ENCODE measurements around the gene RERE.
"Not testable (repeated sequence)": the region's sequence is repeated elsewhere in the genome, so short reads cannot be mapped to it uniquely, and the experiment has no call there.

Gene RERE

GRCh38 chr1:8807004-8807403, 10.4 kb downstream of the RERE start:
- no peak for DNase-seq (ENCODE audit: low spot score in 2 of 2)
- H3K4me1 ChIP-seq, result peaks cover 7% of the 10 kb centered on the region; the same call in 1 of the 2 replicates
- in situ Hi-C loops (cut with MboI; ENCODE audit: low sequenced_read_pairs), result no loop called here
- no peak overlapping the region for H3K4me3 ChIP-seq
- no peaks in the 10 kb centered on the region for H3K36me3 ChIP-seq (replicated peaks)
- no peaks in the 10 kb centered on the region for H3K27me3 ChIP-seq (ENCODE audit: low read depth)
- H3K9me3 ChIP-seq, result no peaks in the 10 kb centered on the region

- DNase-seq (ENCODE audit: low spot score in 2 of 2), result no peak
- in situ Hi-C loops (cut with MboI; ENCODE audit: low sequenced_read_pairs), result no loop called here
- H3K9me3 ChIP-seq, result no peaks in the 10 kb centered on the region
- H3K27me3 ChIP-seq (ENCODE audit: low read depth), result no peaks in the 10 kb centered on the region
- H3K4me3 ChIP-seq, result no peak overlapping the region
- no peaks in the 10 kb centered on the region for H3K36me3 ChIP-seq (replicated peaks)
- peaks cover 4% of the 10 kb centered on the region for H3K4me1 ChIP-seq
These were observed 17.0 kb downstream of the RERE start for GRCh38 chr1:8800416-8800815.

GRCh38 chr1:8797216-8797615, 20.2 kb downstream of the RERE start:
- Histone ChIP-seq H3K27me3 (ENCODE audit: low read depth) (no peaks in the 10 kb centered on the region), H3K9me3 (no peaks in the 10 kb centered on the region), H3K4me3 (no peak overlapping the region), H3K4me1 (peaks cover 4% of the 10 kb centered on the region), H3K36me3 (replicated peaks) (no peaks in the 10 kb centered on the region)
- DNase-seq (ENCODE audit: low spot score in 2 of 2), result no peak
- in situ Hi-C loops (cut with MboI; ENCODE audit: low sequenced_read_pairs), result no loop called here

GRCh38 chr1:8796812-8797211, 20.6 kb downstream of the RERE start:
- DNase-seq (ENCODE audit: low spot score in 2 of 2), result no peak
- in situ Hi-C loops (cut with MboI; ENCODE audit: low sequenced_read_pairs), result no loop called here
- Histone ChIP-seq H3K27me3 (ENCODE audit: low read depth) (no peaks in the 10 kb centered on the region), H3K36me3 (replicated peaks) (no peaks in the 10 kb centered on the region), H3K9me3 (no peaks in the 10 kb centered on the region), H3K4me3 (no peak overlapping the region), H3K4me1 (peaks cover 4% of the 10 kb centered on the region)

- Histone ChIP-seq H3K36me3 (replicated peaks) (no peaks in the 10 kb centered on the region), H3K4me3 (no peak overlapping the region), H3K9me3 (no peaks in the 10 kb centered on the region), H3K4me1 (peaks cover 11% of the 10 kb centered on the region), H3K27me3 (ENCODE audit: low read depth) (no peaks in the 10 kb centered on the region)
- in situ Hi-C loops (cut with MboI; ENCODE audit: low sequenced_read_pairs), result no loop called here
- DNase-seq (ENCODE audit: low spot score in 2 of 2), result no peak
These were observed 22.8 kb downstream of the RERE start for GRCh38 chr1:8794605-8795004.

GRCh38 chr1:8791819-8792218, 25.6 kb downstream of the RERE start:
- in situ Hi-C loops (cut with MboI; ENCODE audit: low sequenced_read_pairs), result no loop called here
- Histone ChIP-seq H3K4me1 (peaks cover 9% of the 10 kb centered on the region; the same call in 1 of the 2 replicates), H3K9me3 (no peaks in the 10 kb centered on the region), H3K36me3 (replicated peaks) (no peaks in the 10 kb centered on the region), H3K27me3 (ENCODE audit: low read depth) (no peaks in the 10 kb centered on the region), H3K4me3 (no peak overlapping the region)
- no peak for DNase-seq (ENCODE audit: low spot score in 2 of 2)

- no peaks in the 10 kb centered on the region for H3K9me3 ChIP-seq
- no peak for DNase-seq (ENCODE audit: low spot score in 2 of 2)
- in situ Hi-C loops (cut with MboI; ENCODE audit: low sequenced_read_pairs), result no loop called here
- H3K27me3 ChIP-seq (ENCODE audit: low read depth), result no peaks in the 10 kb centered on the region
- no peaks in the 10 kb centered on the region for H3K36me3 ChIP-seq (replicated peaks)
- H3K4me3 ChIP-seq, result no peak overlapping the region
- peaks cover 9% of the 10 kb centered on the region; the same call in 1 of the 2 replicates for H3K4me1 ChIP-seq
These were observed 26.5 kb downstream of the RERE start for GRCh38 chr1:8790987-8791386.

- Histone ChIP-seq H3K36me3 (replicated peaks) (no peaks in the 10 kb centered on the region), H3K27me3 (ENCODE audit: low read depth) (no peaks in the 10 kb centered on the region), H3K9me3 (no peaks in the 10 kb centered on the region), H3K4me1 (peaks cover 9% of the 10 kb centered on the region; the same call in 1 of the 2 replicates), H3K4me3 (no peak overlapping the region)
- no peak for DNase-seq (ENCODE audit: low spot score in 2 of 2)
- in situ Hi-C loops (cut with MboI; ENCODE audit: low sequenced_read_pairs), result no loop called here
These were observed 27.0 kb downstream of the RERE start for GRCh38 chr1:8790478-8790877.

- Histone ChIP-seq H3K36me3 (replicated peaks) (no peaks in the 10 kb centered on the region), H3K27me3 (ENCODE audit: low read depth) (no peaks in the 10 kb centered on the region), H3K4me3 (no peak overlapping the region), H3K4me1 (peaks cover 9% of the 10 kb centered on the region; the same call in 1 of the 2 replicates), H3K9me3 (no peaks in the 10 kb centered on the region)
- peak in 1 of 2 experiments; percentile 21 for DNase-seq (ENCODE audit: low spot score in 2 of 2)
- in situ Hi-C loops (cut with MboI; ENCODE audit: low sequenced_read_pairs), result no loop called here
These were observed 27.9 kb downstream of the RERE start for GRCh38 chr1:8789314-8790214.

- in situ Hi-C loops (cut with MboI; ENCODE audit: low sequenced_read_pairs), result no loop called here
- Histone ChIP-seq H3K9me3 (no peaks in the 10 kb centered on the region), H3K4me1 (peaks cover 9% of the 10 kb centered on the region; the same call in 1 of the 2 replicates), H3K27me3 (ENCODE audit: low read depth) (no peaks in the 10 kb centered on the region), H3K36me3 (replicated peaks) (no peaks in the 10 kb centered on the region), H3K4me3 (no peak overlapping the region)
- no peak for DNase-seq (ENCODE audit: low spot score in 2 of 2)
These were observed 30.2 kb downstream of the RERE start for GRCh38 chr1:8787218-8787617.

- H3K36me3 ChIP-seq (replicated peaks); DNase-seq (ENCODE audit: low spot score in 2 of 2); H3K9me3 ChIP-seq; H3K4me3 ChIP-seq; H3K4me1 ChIP-seq; in situ Hi-C loops (cut with MboI; ENCODE audit: low sequenced_read_pairs); H3K27me3 ChIP-seq (ENCODE audit: low read depth): not testable (repeated sequence)
These were observed 31.2 kb downstream of the RERE start for GRCh38 chr1:8786204-8786603.

- H3K4me3 ChIP-seq, result no peak overlapping the region
- H3K27me3 ChIP-seq (ENCODE audit: low read depth), result no peaks in the 10 kb centered on the region
- in situ Hi-C loops (cut with MboI; ENCODE audit: low sequenced_read_pairs), result no loop called here
- no peaks in the 10 kb centered on the region for H3K4me1 ChIP-seq
- no peak for DNase-seq (ENCODE audit: low spot score in 2 of 2)
- H3K9me3 ChIP-seq, result no peaks in the 10 kb centered on the region
- H3K36me3 ChIP-seq (replicated peaks), result no peaks in the 10 kb centered on the region
These were observed 34.5 kb downstream of the RERE start for GRCh38 chr1:8782955-8783354.

GRCh38 chr1:8782001-8782620, 35.3 kb downstream of the RERE start:
- in situ Hi-C loops (cut with MboI; ENCODE audit: low sequenced_read_pairs), result no loop called here
- H3K4me3 ChIP-seq, result no peak overlapping the region
- no peaks in the 10 kb centered on the region for H3K9me3 ChIP-seq
- H3K27me3 ChIP-seq (ENCODE audit: low read depth), result no peaks in the 10 kb centered on the region
- no peak for DNase-seq (ENCODE audit: low spot score in 2 of 2)
- H3K36me3 ChIP-seq (replicated peaks), result no peaks in the 10 kb centered on the region
- no peaks in the 10 kb centered on the region for H3K4me1 ChIP-seq

GRCh38 chr1:8780405-8780804, 37.0 kb downstream of the RERE start:
- Histone ChIP-seq H3K9me3 (no peaks in the 10 kb centered on the region), H3K4me3 (no peak overlapping the region), H3K4me1 (no peaks in the 10 kb centered on the region), H3K27me3 (ENCODE audit: low read depth) (no peaks in the 10 kb centered on the region), H3K36me3 (replicated peaks) (no peaks in the 10 kb centered on the region)
- DNase-seq (ENCODE audit: low spot score in 2 of 2), result no peak
- in situ Hi-C loops (cut with MboI; ENCODE audit: low sequenced_read_pairs), result no loop called here
